Large intestine (tissue), 3 donors: ENCODE data around the gene SLC27A1. TPM values are rescaled to one million over a fixed set of nuclear protein-coding genes. Genes with fewer than 3 reads are reported as not detected.
A peak's percentile ranks its signal among the peaks of the same experiment; 100 is the strongest.

ENCODE experiments used
- DNase-seq, 2 donors: peaks; one replicate each; pipeline versions ENCODE4 v3.0.0 to v3.0.0-alpha.2; 2013
- H3K27ac ChIP-seq: one replicate; pipeline ENCODE4 v1.5.1; 2013; ENCODE audit warnings: low read length
- H3K27me3 ChIP-seq: 2 replicates; pipeline ENCODE4 v1.6.1; 2013; ENCODE audit warnings: low read length; ENCODE audit not compliant: control insufficient read depth, insufficient read depth
- H3K36me3 ChIP-seq: 2 replicates; pipeline ENCODE4 v1.6.1; 2013; ENCODE audit warnings: low read length; ENCODE audit not compliant: control insufficient read depth, insufficient read depth
- H3K4me1 ChIP-seq: one replicate; pipeline ENCODE4 v1.6.1; 2013; ENCODE audit warnings: low read length; ENCODE audit not compliant: control insufficient read depth, insufficient read depth
- H3K4me3 ChIP-seq: one replicate; pipeline ENCODE4 v1.5.1; 2013; ENCODE audit warnings: low read length
- H3K9me3 ChIP-seq: one replicate; pipeline ENCODE4 v1.6.1; 2013; ENCODE audit warnings: mild to moderate bottlenecking, low read depth, low read length, moderate library complexity; ENCODE audit not compliant: control insufficient read depth
- WGBS: methylation state at CpG from one replicate; pipeline ENCODE4 v1.1.5; 2013; ENCODE audit warnings: low lambda C conversion rate; ENCODE audit not compliant: insufficient coverage; 5-methylcytosine and 5-hydroxymethylcytosine counted together
- polyA plus RNA-seq: library from polyadenylated mRNA; unstranded; fragments of 120-200 nt; gene quantifications from one replicate; pipeline ENCODE4 v1.2.1, GENCODE V29; 2013

The SLC27A1 gene
- polyA plus RNA-seq, 1 donor, result 7.8 TPM

- Histone ChIP-seq H3K27ac (no peak overlapping the region), H3K27me3 (no peaks in the 10 kb centered on the region), H3K4me1 (no peaks in the 10 kb centered on the region), H3K4me3 (no peak overlapping the region), H3K36me3 (no peaks in the 10 kb centered on the region), H3K9me3 (peaks cover 2% of the 10 kb centered on the region)
- WGBS, result no CpG with 5 or more reads among the region's 8 CpGs
- no peak for DNase-seq
Observed at GRCh38 chr19:17441241-17442021, 28.9 kb upstream of the SLC27A1 start.

DNA sequence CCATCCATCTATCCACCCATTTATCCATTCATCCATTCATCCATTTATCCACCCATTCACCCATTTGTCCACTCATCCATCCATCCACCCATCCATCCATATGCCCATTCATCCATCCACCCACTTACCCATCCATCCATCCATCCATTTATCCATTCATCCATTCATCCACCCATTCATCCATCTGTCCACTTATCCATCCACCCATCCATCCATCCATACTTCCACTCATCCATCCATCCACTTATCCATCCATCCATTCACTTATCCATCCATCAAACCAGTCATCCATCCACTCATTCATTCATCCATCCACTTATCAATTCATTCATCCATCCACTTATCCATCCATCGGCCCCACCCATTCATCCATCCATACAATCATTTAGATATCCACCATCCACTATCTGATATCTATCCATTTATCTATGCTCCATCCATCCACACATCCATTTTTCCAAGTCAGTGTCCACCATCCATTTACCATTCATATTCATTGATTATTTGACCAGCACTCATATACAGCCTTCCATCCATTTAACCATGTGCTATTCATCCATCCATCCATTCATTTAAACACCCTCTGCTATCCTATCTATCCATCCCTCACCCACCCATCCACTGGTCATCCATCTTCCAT, 24.7 kb upstream of the SLC27A1 start:
- peaks cover 2% of the 10 kb centered on the region for H3K9me3 ChIP-seq
- peaks cover 13% of the 10 kb centered on the region for H3K27me3 ChIP-seq
- no peak for DNase-seq
- WGBS, result 100% methylated on average over 1 of the region's 1 CpG
- peaks cover 2% of the 10 kb centered on the region for H3K4me1 ChIP-seq
- no peaks in the 10 kb centered on the region for H3K36me3 ChIP-seq
- no peak overlapping the region for H3K4me3 ChIP-seq
- H3K27ac ChIP-seq, result no peak overlapping the region

- H3K4me3 ChIP-seq, result no peak overlapping the region
- no CpG with 5 or more reads among the region's 5 CpGs for WGBS
- peaks cover 3% of the 10 kb centered on the region for H3K9me3 ChIP-seq
- H3K4me1 ChIP-seq, result peaks cover 2% of the 10 kb centered on the region
- no peaks in the 10 kb centered on the region for H3K36me3 ChIP-seq
- H3K27me3 ChIP-seq, result peaks cover 13% of the 10 kb centered on the region
- H3K27ac ChIP-seq, result no peak overlapping the region
- DNase-seq, result no peak
Observed at GRCh38 chr19:17447704-17448130, 22.6 kb upstream of the SLC27A1 start.

- H3K4me3 ChIP-seq, result peak within 1 kb of the TSS; percentile 31
- no peak for DNase-seq
- H3K27ac ChIP-seq, result no peak within 1 kb of the TSS
Observed at GRCh38 chr19:17448131-17448967, 22.0 kb upstream of the SLC27A1 start, which contains the start of gene TMEM221. Gene TMEM221, minus strand, starts transcription at chr19:17448668. Its CDS starts 206 bp downstream, at chr19:17448462.

DNA sequence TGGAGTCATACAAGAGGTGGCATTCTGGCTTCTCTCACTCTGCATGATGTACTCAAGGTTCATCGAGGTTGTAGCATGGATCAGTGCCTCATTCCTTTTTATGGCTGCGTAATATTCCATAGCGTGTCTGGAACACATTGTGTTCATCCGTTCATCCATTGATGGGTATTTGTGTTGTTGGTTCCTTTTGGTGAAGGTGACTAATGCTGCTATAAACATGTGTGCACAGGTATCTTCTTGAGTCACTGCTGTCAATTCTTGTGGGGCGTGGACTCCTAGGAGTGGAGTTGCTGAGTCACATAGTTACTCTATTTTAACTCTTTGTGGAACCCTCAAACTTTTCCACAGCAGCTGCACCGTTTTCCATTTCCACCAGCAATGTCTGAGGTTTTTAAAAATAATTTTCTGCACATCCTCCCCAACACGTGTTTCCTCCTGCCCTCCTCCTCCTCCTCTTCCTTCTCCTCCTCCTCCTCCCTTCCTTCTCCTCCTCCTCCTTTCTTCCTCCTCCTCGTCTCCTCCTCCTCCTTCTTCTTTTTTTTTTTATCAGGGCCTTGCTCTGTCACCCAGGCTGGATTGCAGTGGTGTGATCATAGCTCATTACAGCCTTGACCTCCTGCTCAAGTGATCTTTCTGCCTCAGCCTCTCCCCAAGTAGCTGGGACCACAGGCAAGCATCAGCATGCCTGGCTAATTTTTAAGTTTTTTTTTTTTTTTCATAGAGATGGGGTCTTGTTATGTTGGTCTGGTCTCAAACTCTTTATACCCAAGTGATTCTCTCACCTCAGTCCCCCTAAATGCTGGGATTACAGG, 19.9 kb upstream of the SLC27A1 start:
- H3K27ac ChIP-seq, result no peak overlapping the region
- H3K9me3 ChIP-seq, result peaks cover 3% of the 10 kb centered on the region
- no peak for DNase-seq
- H3K27me3 ChIP-seq, result peaks cover 33% of the 10 kb centered on the region
- no peaks in the 10 kb centered on the region for H3K36me3 ChIP-seq
- 14% methylated on average over 1 of the region's 8 CpGs for WGBS
- H3K4me3 ChIP-seq, result no peak overlapping the region
- peaks cover 2% of the 10 kb centered on the region for H3K4me1 ChIP-seq

More at GRCh38 chr19:17448131-17448967, 22.0 kb upstream of the SLC27A1 start, which contains the start of gene TMEM221:
- H3K27me3 ChIP-seq, result peaks cover 13% of the 10 kb centered on the region
- no peaks in the 10 kb centered on the region for H3K36me3 ChIP-seq
- peaks cover 2% of the 10 kb centered on the region for H3K4me1 ChIP-seq
- peaks cover 3% of the 10 kb centered on the region for H3K9me3 ChIP-seq
- WGBS, result no CpG with 5 or more reads among the region's 81 CpGs

DNA sequence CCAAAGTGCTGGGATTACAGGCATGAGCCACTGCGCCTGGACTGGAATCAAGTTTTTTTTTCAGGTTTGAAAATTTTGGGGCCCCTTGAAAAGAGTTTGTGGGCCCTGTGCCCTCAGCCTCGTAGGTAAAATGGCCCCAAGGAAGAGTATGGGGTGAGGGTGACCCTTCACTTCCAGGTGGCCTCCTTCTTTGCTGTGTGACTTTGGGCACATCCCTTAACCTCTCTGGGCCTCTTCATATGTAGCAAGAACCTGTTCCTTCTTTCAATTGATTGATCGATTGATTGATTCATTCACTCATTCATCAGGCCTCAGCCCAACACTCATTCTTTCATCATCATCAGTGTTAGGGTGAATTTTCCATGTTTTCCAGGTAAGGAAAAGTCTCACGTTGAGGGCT, 18.5 kb upstream of the SLC27A1 start:
- H3K4me3 ChIP-seq, result no peak overlapping the region
- peaks cover 47% of the 10 kb centered on the region for H3K27me3 ChIP-seq
- no peak for DNase-seq
- H3K27ac ChIP-seq, result no peak overlapping the region
- H3K36me3 ChIP-seq, result no peaks in the 10 kb centered on the region
- H3K9me3 ChIP-seq, result peaks cover 3% of the 10 kb centered on the region
- no CpG with 5 or more reads among the region's 4 CpGs for WGBS
- peaks cover 2% of the 10 kb centered on the region for H3K4me1 ChIP-seq

GRCh38 chr19:17454576-17455071, 15.7 kb upstream of the SLC27A1 start:
- DNase-seq, result no peak
- H3K36me3 ChIP-seq, result no peaks in the 10 kb centered on the region
- peaks cover 49% of the 10 kb centered on the region for H3K27me3 ChIP-seq
- H3K9me3 ChIP-seq, result peaks cover 3% of the 10 kb centered on the region
- no peak overlapping the region for H3K4me3 ChIP-seq
- H3K27ac ChIP-seq, result no peak overlapping the region
- WGBS, result no CpG with 5 or more reads among the region's 13 CpGs
- no peaks in the 10 kb centered on the region for H3K4me1 ChIP-seq

DNA sequence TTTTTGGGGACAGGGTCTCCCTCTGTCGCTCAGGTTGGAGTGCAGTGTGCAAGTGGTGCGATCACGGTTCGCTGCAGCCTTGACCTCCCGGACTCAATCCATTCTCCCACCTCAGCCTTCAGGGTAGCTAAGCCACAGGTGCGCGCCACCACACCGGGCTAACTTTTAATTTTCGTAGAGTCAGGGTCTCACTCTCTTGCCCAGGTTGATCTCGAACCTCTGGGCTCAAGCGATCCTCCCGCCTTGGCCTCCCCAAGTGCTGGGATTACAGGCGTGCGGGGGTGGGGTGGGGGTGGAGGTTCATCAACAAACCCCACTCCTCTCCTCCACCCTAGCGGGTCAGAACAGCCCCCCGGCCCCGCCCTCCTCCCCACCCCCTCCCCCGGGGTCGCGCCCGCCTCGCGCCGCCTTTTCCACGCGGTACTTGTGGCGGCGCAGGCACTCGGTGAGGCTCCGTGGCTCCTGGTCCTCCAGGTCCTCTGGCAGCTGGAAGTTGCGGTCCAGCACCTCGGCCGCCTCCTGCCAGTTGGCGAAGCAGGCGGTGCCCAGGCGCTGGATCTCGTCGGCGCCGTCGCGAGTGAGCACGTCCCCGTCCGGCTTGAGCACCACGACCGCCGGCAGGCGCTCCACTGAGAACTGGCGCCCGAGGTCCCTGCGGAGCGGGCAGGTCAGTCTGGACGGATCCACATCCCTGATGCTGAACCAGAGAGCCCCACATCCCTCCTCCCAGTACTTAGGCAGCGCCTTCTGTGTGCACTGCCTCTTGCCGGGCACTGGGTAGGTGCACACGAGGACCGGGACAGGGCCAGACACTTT, 14.8 kb upstream of the SLC27A1 start:
- no peaks in the 10 kb centered on the region for H3K4me1 ChIP-seq
- DNase-seq, result no peak
- peaks cover 2% of the 10 kb centered on the region for H3K9me3 ChIP-seq
- H3K27ac ChIP-seq, result no peak overlapping the region
- WGBS, result no CpG with 5 or more reads among the region's 58 CpGs
- peaks cover 46% of the 10 kb centered on the region for H3K27me3 ChIP-seq
- no peaks in the 10 kb centered on the region for H3K36me3 ChIP-seq
- H3K4me3 ChIP-seq, result no peak overlapping the region

GRCh38 chr19:17456127-17456526, 14.2 kb upstream of the SLC27A1 start:
- Histone ChIP-seq H3K27me3 (peaks cover 46% of the 10 kb centered on the region), H3K4me3 (no peak overlapping the region), H3K4me1 (no peaks in the 10 kb centered on the region), H3K27ac (no peak overlapping the region), H3K9me3 (no peaks in the 10 kb centered on the region), H3K36me3 (no peaks in the 10 kb centered on the region)
- WGBS, result no CpG with 5 or more reads among the region's 11 CpGs
- DNase-seq, result no peak
